ENCODE measurements around the gene KRT6C.

Gene KRT6C

GRCh38 chr12:52442600-52443061 lies 31.0 kb downstream of the KRT6C start:
- no peaks in the 10 kb centered on the region for H3K9me3 ChIP-seq (ENCODE audit: control insufficient read depth, low read length)
- H3K4me1 ChIP-seq, result no peaks in the 10 kb centered on the region

GRCh38 chr12:52441320-52441911 lies 32.2 kb downstream of the KRT6C start:
- Histone ChIP-seq H3K4me3 (ENCODE audit: low read depth, low read length) (no peak overlapping the region), H3K9ac (no peak overlapping the region), H3K79me2 (no peaks in the 10 kb centered on the region), H3K27ac (no peak overlapping the region), H3K9me3 (ENCODE audit: control insufficient read depth, low read length) (no peaks in the 10 kb centered on the region), H2AFZ (no peak overlapping the region), H3K4me2 (ENCODE audit: low read length) (no peak overlapping the region), H3K4me1 (no peaks in the 10 kb centered on the region), H3K36me3 (ENCODE audit: control insufficient read depth, insufficient read depth, low read length) (no peaks in the 10 kb centered on the region), H3K27me3 (ENCODE audit: control insufficient read depth, insufficient read depth, low read length) (no peaks in the 10 kb centered on the region)
- TF ChIP-seq CTCF (IDR thresholded peaks at IDR 0.05), result no peak

More at GRCh38 chr12:52442600-52443061, 31.0 kb downstream of the KRT6C start:
- Histone ChIP-seq H2AFZ (no peak overlapping the region), H3K27me3 (ENCODE audit: control insufficient read depth, insufficient read depth, low read length) (no peaks in the 10 kb centered on the region), H3K4me3 (ENCODE audit: low read depth, low read length) (no peak overlapping the region), H3K36me3 (ENCODE audit: control insufficient read depth, insufficient read depth, low read length) (no peaks in the 10 kb centered on the region), H3K79me2 (no peaks in the 10 kb centered on the region), H3K9ac (no peak overlapping the region), H3K27ac (no peak overlapping the region), H3K4me2 (ENCODE audit: low read length) (no peak overlapping the region)
- TF ChIP-seq CTCF (IDR thresholded peaks at IDR 0.05), result no peak

- Histone ChIP-seq H3K27ac (no peak overlapping the region), H3K4me3 (ENCODE audit: low read depth, low read length) (no peak overlapping the region), H3K4me2 (ENCODE audit: low read length) (no peak overlapping the region), H3K36me3 (ENCODE audit: control insufficient read depth, insufficient read depth, low read length) (no peaks in the 10 kb centered on the region), H3K79me2 (no peaks in the 10 kb centered on the region), H3K9me3 (ENCODE audit: control insufficient read depth, low read length) (no peaks in the 10 kb centered on the region), H3K9ac (no peak overlapping the region), H2AFZ (no peak overlapping the region), H3K27me3 (ENCODE audit: control insufficient read depth, insufficient read depth, low read length) (no peaks in the 10 kb centered on the region), H3K4me1 (no peaks in the 10 kb centered on the region)
- TF ChIP-seq CTCF (IDR thresholded peaks at IDR 0.05), result no peak
These were observed 32.7 kb downstream of the KRT6C start for GRCh38 chr12:52440821-52441319.

GRCh38 chr12:52439845-52440244 lies 33.8 kb downstream of the KRT6C start:
- Histone ChIP-seq H3K27me3 (ENCODE audit: control insufficient read depth, insufficient read depth, low read length) (no peaks in the 10 kb centered on the region), H3K36me3 (ENCODE audit: control insufficient read depth, insufficient read depth, low read length) (no peaks in the 10 kb centered on the region), H3K4me2 (ENCODE audit: low read length) (no peak overlapping the region), H3K9me3 (ENCODE audit: control insufficient read depth, low read length) (no peaks in the 10 kb centered on the region), H3K79me2 (no peaks in the 10 kb centered on the region), H3K27ac (no peak overlapping the region), H2AFZ (no peak overlapping the region), H3K4me1 (no peaks in the 10 kb centered on the region), H3K4me3 (ENCODE audit: low read depth, low read length) (no peak overlapping the region), H3K9ac (no peak overlapping the region)
- TF ChIP-seq CTCF (IDR thresholded peaks at IDR 0.05), result no peak

- no peaks in the 10 kb centered on the region for H3K4me1 ChIP-seq
- no peak overlapping the region for H3K4me2 ChIP-seq (ENCODE audit: low read length)
- no peak overlapping the region for H3K27ac ChIP-seq
- H2AFZ ChIP-seq, result no peak overlapping the region
- no peaks in the 10 kb centered on the region for H3K36me3 ChIP-seq (ENCODE audit: control insufficient read depth, insufficient read depth, low read length)
- no peaks in the 10 kb centered on the region for H3K9me3 ChIP-seq (ENCODE audit: control insufficient read depth, low read length)
- H3K27me3 ChIP-seq (ENCODE audit: control insufficient read depth, insufficient read depth, low read length), result no peaks in the 10 kb centered on the region
- H3K9ac ChIP-seq, result no peak overlapping the region
- no peaks in the 10 kb centered on the region for H3K79me2 ChIP-seq
- TF ChIP-seq CTCF (IDR thresholded peaks at IDR 0.05), result no peak
- no peak overlapping the region for H3K4me3 ChIP-seq (ENCODE audit: low read depth, low read length)
These were observed 34.2 kb downstream of the KRT6C start for GRCh38 chr12:52439420-52439819.
